HepG2 (cell line): ENCODE data around the gene SLC9B2. TPM values are rescaled to one million over a fixed set of nuclear protein-coding genes. Genes with fewer than 3 reads are reported as not detected.
A peak's percentile ranks its signal among the peaks of the same experiment; 100 is the strongest.

Experiments
- ARNTL ChIP-seq: sonication (generic); formaldehyde crosslinking; IDR thresholded peaks from 2 replicates; pipeline ENCODE4 v1.4.0; 2020; ENCODE audit warnings: mild to moderate bottlenecking, missing genetic modification reagents
- ATF5 ChIP-seq: sonication (generic); formaldehyde crosslinking; IDR thresholded peaks from 2 replicates; pipeline ENCODE4 v1.4.0; 2020; ENCODE audit warnings: mild to moderate bottlenecking, low read depth, missing genetic modification reagents
- CHCHD3 ChIP-seq: sonication (generic); formaldehyde crosslinking; IDR thresholded peaks from 2 replicates; pipeline ENCODE4 v1.8.0; 2022; ENCODE audit warnings: mild to moderate bottlenecking, missing genetic modification reagents, moderate library complexity
- DMAP1 ChIP-seq: IDR thresholded peaks from 2 replicates; pipeline ENCODE4 v1.6.1; 2016
- HMG20A ChIP-seq: IDR thresholded peaks from 2 replicates; pipeline ENCODE4 v1.6.1; 2016; ENCODE audit warnings: borderline replicate concordance
- HNF4A ChIP-seq: sonication (generic); formaldehyde crosslinking; IDR thresholded peaks from 2 replicates; pipeline ENCODE4 v1.4.0; 2020; ENCODE audit warnings: missing genetic modification reagents
- KDM5A ChIP-seq: fragments of 200-600 bp; sonication (generic); IDR thresholded peaks from 2 replicates; pipeline ENCODE4 v1.7.0; 2018; ENCODE audit warnings: antibody characterized with exemption, mild to moderate bottlenecking, low read length, borderline replicate concordance
- MAFF ChIP-seq: IDR thresholded peaks from 2 replicates; pipeline ENCODE4 v1.6.1; 2011; ENCODE audit warnings: low read depth, low read length, improper control_type of control experiment
- MEIS1 ChIP-seq: sonication (generic); formaldehyde crosslinking; IDR thresholded peaks from 2 replicates; pipeline ENCODE4 v1.9.0; 2021; ENCODE audit warnings: mild to moderate bottlenecking, missing genetic modification reagents, moderate library complexity, borderline replicate concordance
- NCOA1 ChIP-seq: sonication (generic); formaldehyde crosslinking; IDR thresholded peaks from 2 replicates; pipeline ENCODE4 v1.9.0; 2021; ENCODE audit warnings: missing genetic modification reagents
- PHF5A ChIP-seq: IDR thresholded peaks from one replicate; pipeline ENCODE4 v1.6.1; 2018; ENCODE audit warnings: low read depth, missing genetic modification reagents; ENCODE audit not compliant: unreplicated experiment
- PHF8 ChIP-seq: sonication (generic); formaldehyde crosslinking; IDR thresholded peaks from 2 replicates; pipeline ENCODE4 v1.5.0; 2020; ENCODE audit warnings: missing genetic modification reagents
- RBAK ChIP-seq: sonication (generic); formaldehyde crosslinking; IDR thresholded peaks from 2 replicates; pipeline ENCODE4 v1.5.1; 2020; ENCODE audit warnings: mild to moderate bottlenecking, missing genetic modification reagents
- SMAD9 ChIP-seq: sonication (generic); formaldehyde crosslinking; IDR thresholded peaks from 2 replicates; pipeline ENCODE4 v1.5.1; 2020; ENCODE audit warnings: mild to moderate bottlenecking, missing genetic modification reagents
- STAT5B ChIP-seq: sonication (generic); formaldehyde crosslinking; IDR thresholded peaks from 2 replicates; pipeline ENCODE4 v1.4.0; 2020; ENCODE audit warnings: missing genetic modification reagents
- YY1 ChIP-seq: IDR thresholded peaks from 2 replicates; pipeline ENCODE4 v1.6.1; 2011; ENCODE audit warnings: low read length, low read depth, moderate library complexity, mild to moderate bottlenecking; ENCODE audit not compliant: insufficient read depth, insufficient replicate concordance
- ZBTB3 ChIP-seq: sonication (generic); formaldehyde crosslinking; IDR thresholded peaks from 2 replicates; pipeline ENCODE4 v1.4.0; 2020; ENCODE audit warnings: low read depth, mild to moderate bottlenecking, moderate library complexity, missing genetic modification reagents, borderline replicate concordance
- ZBTB44 ChIP-seq: sonication (generic); formaldehyde crosslinking; IDR thresholded peaks from 2 replicates; pipeline ENCODE4 v1.4.0; 2020; ENCODE audit warnings: missing genetic modification reagents
- ZFP37 ChIP-seq: sonication (generic); formaldehyde crosslinking; IDR thresholded peaks from 2 replicates; pipeline ENCODE4 v1.4.0; 2020; ENCODE audit warnings: missing genetic modification reagents, borderline replicate concordance
- ZFY ChIP-seq: sonication (generic); formaldehyde crosslinking; IDR thresholded peaks from 2 replicates; pipeline ENCODE4 v1.4.0; 2020; ENCODE audit warnings: missing genetic modification reagents
- ZFYVE20 ChIP-seq: sonication (generic); formaldehyde crosslinking; IDR thresholded peaks from 2 replicates; pipeline ENCODE4 v1.8.0; 2023; ENCODE audit warnings: low read depth, mild to moderate bottlenecking, moderate library complexity, missing genetic modification reagents, borderline replicate concordance
- ZNF12 ChIP-seq: sonication (generic); formaldehyde crosslinking; IDR thresholded peaks from 2 replicates; pipeline ENCODE4 v1.5.0; 2020; ENCODE audit warnings: missing genetic modification reagents
- ZNF205 ChIP-seq: IDR thresholded peaks from 2 replicates; pipeline ENCODE4 v1.6.1; 2018; ENCODE audit warnings: missing biosample characterization, missing genetic modification reagents
- ZNF251 ChIP-seq: sonication (generic); formaldehyde crosslinking; IDR thresholded peaks from 2 replicates; pipeline ENCODE4 v1.9.0; 2021; ENCODE audit warnings: mild to moderate bottlenecking, missing genetic modification reagents
- ZNF446 ChIP-seq: sonication (generic); formaldehyde crosslinking; IDR thresholded peaks from 2 replicates; pipeline ENCODE4 v1.5.0; 2020; ENCODE audit warnings: mild to moderate bottlenecking, missing genetic modification reagents
- ZNF589 ChIP-seq: sonication (generic); formaldehyde crosslinking; conservative IDR thresholded peaks from 2 replicates; pipeline ENCODE4 v1.8.0; 2022; ENCODE audit warnings: mild to moderate bottlenecking, moderate library complexity, missing genetic modification reagents
- ZNF598 ChIP-seq: sonication (generic); formaldehyde crosslinking; IDR thresholded peaks from 2 replicates; pipeline ENCODE4 v1.5.1; 2020; ENCODE audit warnings: mild to moderate bottlenecking, missing genetic modification reagents, borderline replicate concordance
- ZNF616 ChIP-seq: sonication (generic); formaldehyde crosslinking; IDR thresholded peaks from 2 replicates; pipeline ENCODE4 v1.5.0; 2020; ENCODE audit warnings: low read depth, mild to moderate bottlenecking, missing genetic modification reagents
- ZNF746 ChIP-seq: sonication (generic); formaldehyde crosslinking; IDR thresholded peaks from 2 replicates; pipeline ENCODE4 v1.8.0; 2022; ENCODE audit warnings: mild to moderate bottlenecking, missing genetic modification reagents
- ZNF878 ChIP-seq: sonication (generic); formaldehyde crosslinking; IDR thresholded peaks from 2 replicates; pipeline ENCODE4 v1.8.1; 2023; ENCODE audit warnings: mild to moderate bottlenecking, missing genetic modification reagents, moderate library complexity
- ZSCAN20 ChIP-seq: sonication (generic); formaldehyde crosslinking; IDR thresholded peaks from 2 replicates; pipeline ENCODE4 v1.4.0; 2020; ENCODE audit warnings: missing genetic modification reagents, mild to moderate bottlenecking, borderline replicate concordance
- polyA plus RNA-seq, 8 experiments: library from polyadenylated mRNA; depleted of rRNA in 3 of 8; stranded (reverse) in 7 of 8; unstranded in 1 of 8; fragments of >200 nt; fragmentation: Illumina TruSeq in 4 of 8; extraction: Trizol in 4 of 8; gene quantifications; 2 replicates each; pipeline versions ENCODE4 v1.2.1 to v1.2.3, GENCODE V29; 2011 to 2016; ENCODE audit warnings: low read depth in 4 of 8, missing spikeins in 1 of 8, mixed read lengths in 1 of 8; ENCODE audit not compliant: insufficient read depth in 1 of 8
- total RNA-seq, 5 experiments: library from RNA; depleted of rRNA; stranded (reverse); fragments of >200 nt; fragmentation: Illumina TruSeq; extraction: Trizol; gene quantifications; 2 replicates each; pipeline ENCODE4 v1.2.3, GENCODE V29; 2016; ENCODE audit warnings: low read depth in 1 of 5

Gene SLC9B2
- total and polyA plus RNA-seq, 2 of the 13 experiments (the other 11 are each of a cell fraction or from before 2014, with no cell fraction given), result 23.5 to 38.5 TPM

- no peak for TF ChIP-seq RBAK
- no peak for TF ChIP-seq SMAD9 (CRISPR knock-in tag)
- TF ChIP-seq ZSCAN20 (CRISPR knock-in tag), result peak; percentile 96
- 0 out of 2 replicates have a peak, but pooled peaks have one; percentile 65 for TF ChIP-seq ZNF616
- TF ChIP-seq ZBTB3 (CRISPR knock-in tag), result no peak
- no peak for TF ChIP-seq ZNF205 (CRISPR knock-in tag)
- TF ChIP-seq KDM5A, result no peak; the same call in 1 of the 2 replicates
- TF ChIP-seq ZNF589 (CRISPR knock-in tag), result peak; percentile 63; the same call in 1 of the 2 replicates
- peak; percentile 57; the same call in 1 of the 2 replicates for TF ChIP-seq ZNF446
- no peak for TF ChIP-seq ZNF12
- peak; percentile 12 for TF ChIP-seq YY1
- TF ChIP-seq ATF5 (CRISPR knock-in tag), result no peak
- no peak for TF ChIP-seq HMG20A (CRISPR knock-in tag)
- no peak for TF ChIP-seq NCOA1 (CRISPR knock-in tag)
- TF ChIP-seq STAT5B (CRISPR knock-in tag), result no peak
- TF ChIP-seq HNF4A, result no peak
- TF ChIP-seq ZNF598 (CRISPR knock-in tag), result peak; percentile 70; the same call in 1 of the 2 replicates
- no peak for TF ChIP-seq ZNF251
- TF ChIP-seq CHCHD3 (CRISPR knock-in tag), result 0 out of 2 replicates have a peak, but pooled peaks have one; percentile 20
- TF ChIP-seq PHF5A, result no peak
- no peak; the same call in 1 of the 2 replicates for TF ChIP-seq ZNF878 (CRISPR knock-in tag)
- TF ChIP-seq MEIS1 (CRISPR knock-in tag), result peak; percentile 6; the same call in 1 of the 2 replicates
- peak; percentile 87 for TF ChIP-seq DMAP1 (CRISPR knock-in tag)
- 0 out of 2 replicates have a peak, but pooled peaks have one; percentile 1 for TF ChIP-seq ZFP37 (CRISPR knock-in tag)
- TF ChIP-seq ZFYVE20 (CRISPR knock-in tag), result peak; percentile 24; the same call in 1 of the 2 replicates
- TF ChIP-seq PHF8 (CRISPR knock-in tag), result peak; percentile 89
- no peak for TF ChIP-seq ZNF746
- TF ChIP-seq MAFF, result no peak
- no peak; the same call in 1 of the 2 replicates for TF ChIP-seq ARNTL (CRISPR knock-in tag)
- peak; percentile 96 for TF ChIP-seq ZFY (CRISPR knock-in tag)
- peak; percentile 74; the same call in 1 of the 2 replicates for TF ChIP-seq ZBTB44 (CRISPR knock-in tag)
These were observed 441 bp downstream of the SLC9B2 start (continued) for GRCh38 chr4:103075894-103076746.
